T-helper 9 cell (primary cell): ENCODE results near the gene PTPRG.

Experiments used
- DNase-seq: peaks from one replicate; pipeline ENCODE4 v3.0.0-alpha.2; 2020

Gene PTPRG

GRCh38 chr3:62329971-62330370 lies 768.6 kb downstream of the PTPRG start:
- no peak for DNase-seq

DNA sequence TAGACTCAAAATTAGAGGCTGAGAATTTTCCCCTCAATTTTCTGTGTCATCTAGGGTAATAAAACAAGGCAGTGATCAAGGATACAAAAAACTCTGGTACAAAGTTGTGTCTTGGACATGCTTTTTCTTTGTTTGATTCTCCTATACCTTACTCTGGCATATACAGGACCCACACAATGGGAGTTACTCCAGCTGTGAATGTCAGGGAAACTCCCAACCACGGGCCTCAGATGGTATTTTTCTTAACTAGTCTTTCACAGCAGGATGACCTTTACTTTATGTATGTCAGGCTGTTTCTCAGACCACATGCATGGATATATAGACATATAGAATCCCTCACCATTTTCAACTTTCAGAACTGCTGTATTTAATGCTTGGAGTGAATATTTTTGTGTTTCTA lies 770.6 kb downstream of the PTPRG start:
- no peak for DNase-seq

DNA sequence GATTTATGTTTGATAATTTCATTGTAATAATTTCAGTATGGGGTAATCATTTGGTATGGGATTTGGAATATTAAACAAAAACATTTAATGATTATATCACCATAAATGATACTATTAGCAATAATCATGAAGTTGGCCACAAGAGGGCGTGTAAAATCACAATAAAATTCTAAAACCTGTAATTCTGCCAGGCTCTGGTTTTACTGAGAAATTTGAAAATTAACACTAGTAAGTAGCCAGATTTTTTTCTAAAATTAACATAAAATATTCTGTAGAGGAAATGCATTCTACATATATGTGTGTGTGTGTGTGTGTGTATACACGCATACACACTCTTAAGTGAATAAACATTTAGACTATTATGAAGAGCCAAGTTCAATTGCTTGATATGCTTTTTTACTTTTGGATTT lies 771.5 kb downstream of the PTPRG start:
- no peak for DNase-seq

GRCh38 chr3:62335196-62335595 lies 773.8 kb downstream of the PTPRG start:
- DNase-seq = no peak

DNA sequence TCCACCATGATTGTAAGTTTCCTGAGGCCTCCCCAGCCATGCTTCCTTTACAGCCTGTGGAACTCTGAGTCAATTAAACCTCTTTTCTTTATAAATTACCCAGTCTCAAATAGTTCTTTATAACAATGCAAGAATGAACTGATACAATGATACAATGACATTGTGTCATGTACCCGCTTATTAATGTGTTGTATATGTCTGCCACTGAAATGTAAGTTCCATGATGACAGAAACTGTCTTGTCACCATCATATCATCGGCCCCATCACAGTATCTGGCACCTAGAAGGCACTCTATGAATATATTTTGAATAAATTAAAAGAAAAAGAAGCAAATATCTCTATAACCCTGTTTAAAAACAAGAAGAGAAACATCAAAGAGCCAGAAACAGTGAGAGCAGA lies 782.4 kb downstream of the PTPRG start:
- no peak for DNase-seq
